GM18519 (cell line): Measurements from ENCODE around the gene ZNF407.

ENCODE experiments used
- ATAC-seq: cut with Tn5 transposase; IDR thresholded peaks from one replicate; pipeline ENCODE4 v1.9.1; 2021; ENCODE audit warnings: mild to moderate bottlenecking, moderate library complexity; ENCODE audit not compliant: unreplicated experiment, low FRiP score

The ZNF407 gene

DNA sequence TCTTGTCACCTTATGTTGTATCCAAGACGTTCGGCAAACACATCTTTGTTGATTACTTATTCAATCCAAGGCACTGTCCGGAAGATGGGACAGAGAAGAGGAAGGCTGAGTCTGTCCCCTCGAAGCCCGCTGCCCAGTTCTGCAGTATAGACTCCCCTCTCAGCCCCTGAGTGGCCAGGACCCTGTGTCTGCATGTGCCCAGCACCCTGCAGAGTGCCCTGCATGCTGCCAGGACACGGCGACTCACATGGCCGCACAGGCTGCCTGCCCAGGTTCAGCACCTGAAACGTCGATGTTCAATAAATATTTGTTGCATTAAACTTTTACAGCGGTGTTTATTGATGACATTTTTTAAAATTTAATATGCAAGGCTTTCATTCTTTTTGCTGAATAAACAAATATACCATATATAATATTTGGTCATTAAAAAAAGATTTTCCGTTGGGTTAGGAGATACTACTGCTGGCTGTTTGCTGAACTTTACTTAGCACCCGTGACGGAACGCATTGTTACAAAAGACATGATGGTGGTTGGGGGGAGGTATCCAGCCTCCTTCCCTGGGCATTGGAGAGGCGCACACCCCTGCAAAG, 464.7 kb downstream of the ZNF407 start:
- no peak for ATAC-seq

DNA sequence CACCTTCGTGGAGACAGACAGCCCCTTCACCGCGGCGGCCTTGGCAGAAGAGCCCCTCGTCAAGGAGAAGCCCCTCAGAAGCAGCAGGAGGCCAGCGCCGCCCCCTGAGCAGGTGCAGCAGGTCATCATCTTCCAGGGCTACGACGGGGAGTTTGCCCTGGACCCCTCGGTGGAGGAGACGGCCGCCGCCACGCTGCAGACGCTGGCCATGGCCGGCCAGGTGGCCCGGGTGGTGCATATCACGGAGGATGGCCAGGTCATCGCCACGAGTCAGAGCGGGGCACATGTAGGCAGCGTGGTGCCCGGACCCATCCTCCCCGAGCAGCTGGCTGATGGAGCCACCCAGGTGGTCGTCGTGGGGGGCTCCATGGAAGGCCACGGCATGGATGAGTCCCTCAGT, 465.5 kb downstream of the ZNF407 start:
- no peak for ATAC-seq

DNA sequence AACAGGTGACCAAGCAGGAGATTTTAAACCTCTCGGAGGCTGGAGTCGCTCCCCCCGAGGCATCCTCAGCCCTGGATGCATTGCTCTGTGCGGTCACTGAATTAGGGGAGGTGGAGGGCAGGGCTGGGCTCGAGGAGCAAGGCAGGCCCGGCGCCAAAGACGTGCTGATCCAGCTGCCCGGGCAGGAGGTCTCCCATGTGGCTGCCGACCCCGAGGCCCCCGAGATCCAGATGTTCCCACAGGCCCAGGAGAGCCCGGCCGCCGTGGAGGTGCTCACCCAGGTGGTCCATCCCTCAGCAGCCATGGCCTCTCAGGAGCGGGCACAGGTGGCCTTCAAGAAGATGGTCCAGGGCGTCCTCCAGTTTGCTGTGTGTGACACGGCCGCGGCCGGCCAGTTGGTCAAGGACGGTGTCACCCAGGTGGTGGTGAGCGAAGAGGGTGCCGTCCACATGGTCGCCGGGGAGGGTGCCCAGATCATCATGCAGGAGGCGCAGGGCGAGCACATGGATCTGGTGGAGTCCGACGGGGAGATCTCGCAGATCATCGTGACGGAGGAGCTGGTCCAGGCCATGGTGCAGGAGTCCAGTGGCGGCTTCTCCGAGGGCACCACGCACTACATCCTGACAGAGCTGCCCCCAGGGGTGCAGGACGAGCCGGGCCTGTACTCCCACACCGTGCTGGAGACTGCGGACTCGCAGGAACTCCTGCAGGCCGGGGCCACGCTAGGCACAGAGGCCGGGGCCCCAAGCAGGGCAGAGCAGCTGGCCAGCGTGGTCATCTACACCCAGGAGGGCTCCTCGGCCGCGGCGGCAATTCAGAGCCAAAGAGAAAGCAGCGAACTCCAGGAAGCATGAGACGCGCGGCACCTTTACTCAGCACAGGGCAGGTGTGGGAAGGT, 466.2 kb downstream of the ZNF407 start:
- ATAC-seq: no peak

DNA sequence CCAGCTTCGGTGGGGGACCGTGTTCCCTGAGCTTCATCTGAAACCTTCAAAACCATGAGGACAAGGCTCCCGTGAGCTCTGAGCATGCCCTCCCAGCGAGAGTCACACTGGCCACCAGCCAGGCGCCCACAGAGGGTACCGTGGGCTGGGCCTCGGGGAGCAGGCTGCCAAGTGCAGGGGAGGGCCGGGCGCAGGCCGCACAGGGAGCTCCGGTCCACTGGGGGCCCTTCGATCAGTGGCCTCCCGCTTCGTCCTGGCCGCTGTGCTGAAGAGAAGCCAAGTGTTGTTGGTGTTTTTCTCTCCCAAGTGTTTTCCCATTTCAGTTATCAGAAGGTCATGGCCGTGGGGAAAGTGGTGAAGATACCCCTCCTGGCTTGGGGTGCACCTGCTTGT, 466.8 kb downstream of the ZNF407 start:
- no peak for ATAC-seq

DNA sequence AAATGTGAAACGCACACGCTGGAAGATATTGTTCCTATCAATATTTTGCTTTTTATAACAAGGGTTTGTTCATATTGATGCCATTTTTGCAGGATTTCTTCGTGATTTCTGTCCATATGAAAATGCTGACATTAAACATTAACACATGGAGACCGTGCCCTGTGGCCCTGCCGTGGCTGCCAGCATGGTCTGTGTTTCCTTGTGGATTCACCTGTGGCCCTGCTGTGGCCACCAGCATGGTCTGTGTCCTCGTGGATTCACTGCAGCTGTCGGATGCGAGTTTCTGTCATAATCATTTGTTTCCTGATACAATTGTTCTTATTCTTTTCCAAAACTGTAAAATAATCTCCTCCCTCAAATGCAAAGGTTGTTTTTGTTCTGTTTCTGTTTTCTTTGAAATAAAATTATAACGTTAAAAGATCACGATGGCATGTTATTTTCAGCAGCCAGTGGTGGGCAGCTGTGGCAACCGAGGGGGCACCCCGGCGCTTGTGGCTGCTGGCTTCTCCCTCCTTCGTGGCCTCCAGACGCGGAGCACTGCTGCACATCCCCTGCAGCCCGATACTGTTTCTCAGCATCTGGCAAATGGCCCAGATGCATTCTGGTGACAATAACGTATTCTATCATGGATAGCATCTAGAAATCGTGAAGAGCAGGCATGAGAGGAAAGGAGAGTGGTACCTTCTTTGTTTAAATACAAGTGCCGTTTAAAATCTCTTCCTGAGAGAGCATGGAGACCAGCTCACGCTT, 467.8 kb downstream of the ZNF407 start:
- no peak for ATAC-seq

DNA sequence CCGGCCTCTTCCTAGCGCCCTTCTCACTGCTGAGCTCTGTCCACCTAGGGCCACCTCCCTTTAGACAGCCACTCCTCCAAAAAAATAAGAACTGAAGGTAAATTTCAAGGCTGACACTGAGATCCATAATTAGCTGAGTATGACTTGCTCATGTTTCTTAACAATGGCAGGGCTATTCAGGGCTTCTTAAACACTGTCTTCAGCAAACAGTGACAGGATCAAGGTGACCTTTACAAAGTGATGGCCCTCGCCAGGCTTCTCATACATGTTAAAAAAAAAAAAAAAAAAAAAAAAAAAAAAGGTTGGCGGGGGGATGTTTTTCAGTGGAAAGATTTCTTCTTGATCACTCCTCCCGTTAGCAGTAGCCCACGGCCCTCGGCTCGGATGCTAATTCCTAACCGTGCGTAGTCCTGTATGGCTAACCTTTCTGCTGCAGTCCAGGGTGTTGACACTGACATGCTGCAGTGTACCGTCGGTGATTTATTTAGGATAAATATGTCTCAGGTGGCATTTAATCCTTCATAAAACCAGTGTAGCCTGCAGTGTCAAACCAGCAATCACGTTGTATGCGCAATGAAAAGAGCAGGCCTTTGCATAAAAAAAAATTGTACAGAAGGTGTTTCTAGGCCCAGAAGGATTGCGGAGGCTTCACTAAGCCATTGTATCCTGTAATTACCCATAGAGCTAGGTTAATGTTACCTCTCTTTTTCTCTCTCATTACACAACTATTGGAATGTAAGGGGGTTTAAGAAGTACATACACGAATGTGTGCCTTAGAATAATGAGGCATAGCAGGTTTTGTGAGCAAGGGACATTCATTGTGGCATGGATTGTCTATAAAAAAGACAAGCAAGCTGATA, 468.6 kb downstream of the ZNF407 start:
- no peak for ATAC-seq

DNA sequence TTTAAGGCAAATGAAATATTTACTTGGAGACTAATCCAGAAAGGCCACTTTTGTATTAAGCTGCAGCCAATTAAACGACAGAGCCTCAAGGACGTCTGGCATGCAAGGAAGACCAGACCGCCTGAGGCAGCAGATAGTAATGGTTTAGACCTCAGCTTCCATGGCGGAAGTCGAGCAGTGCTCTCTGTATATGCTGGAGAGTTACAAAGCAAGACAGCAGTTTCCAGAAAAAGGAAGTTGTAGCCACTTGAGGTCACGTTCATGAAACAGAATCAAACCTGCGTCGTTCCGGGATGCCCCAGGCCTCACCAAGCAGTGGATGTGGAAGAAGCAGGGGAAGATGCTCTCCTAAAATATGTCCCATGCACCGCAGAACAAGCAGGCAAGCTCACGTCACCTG, 469.3 kb downstream of the ZNF407 start:
- no peak for ATAC-seq

DNA sequence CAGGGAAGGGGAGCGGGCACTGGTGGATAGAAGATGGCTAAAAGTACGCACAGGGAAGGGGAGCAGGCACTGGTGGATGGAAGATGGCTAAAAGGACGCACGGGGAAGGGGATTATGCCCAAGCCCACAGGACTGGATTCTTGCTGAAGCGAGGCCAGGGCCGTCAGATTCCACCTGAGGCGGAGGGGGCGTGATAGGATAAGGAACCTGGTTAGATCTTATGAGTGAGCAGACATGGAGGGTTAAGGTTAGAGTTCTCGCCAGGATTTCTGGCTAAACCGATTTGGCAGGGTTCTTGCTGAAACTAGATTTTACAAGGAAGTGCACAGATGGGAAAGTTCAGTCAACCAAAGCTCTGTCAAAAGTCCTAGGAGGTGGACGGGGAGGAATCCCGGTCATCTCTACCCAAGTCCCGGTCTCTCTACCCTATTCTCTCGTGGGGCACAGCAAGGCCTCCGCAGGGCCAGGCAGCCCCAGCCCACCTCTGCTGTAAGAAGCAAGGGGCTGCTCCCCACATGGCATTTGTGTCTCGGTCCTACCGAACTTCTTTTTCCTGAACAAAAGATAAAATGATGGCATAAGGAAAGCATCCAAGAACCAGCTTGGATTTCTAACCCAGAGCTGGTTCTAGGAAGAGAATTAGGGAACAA, 470.5 kb downstream of the ZNF407 start:
- ATAC-seq: no peak

DNA sequence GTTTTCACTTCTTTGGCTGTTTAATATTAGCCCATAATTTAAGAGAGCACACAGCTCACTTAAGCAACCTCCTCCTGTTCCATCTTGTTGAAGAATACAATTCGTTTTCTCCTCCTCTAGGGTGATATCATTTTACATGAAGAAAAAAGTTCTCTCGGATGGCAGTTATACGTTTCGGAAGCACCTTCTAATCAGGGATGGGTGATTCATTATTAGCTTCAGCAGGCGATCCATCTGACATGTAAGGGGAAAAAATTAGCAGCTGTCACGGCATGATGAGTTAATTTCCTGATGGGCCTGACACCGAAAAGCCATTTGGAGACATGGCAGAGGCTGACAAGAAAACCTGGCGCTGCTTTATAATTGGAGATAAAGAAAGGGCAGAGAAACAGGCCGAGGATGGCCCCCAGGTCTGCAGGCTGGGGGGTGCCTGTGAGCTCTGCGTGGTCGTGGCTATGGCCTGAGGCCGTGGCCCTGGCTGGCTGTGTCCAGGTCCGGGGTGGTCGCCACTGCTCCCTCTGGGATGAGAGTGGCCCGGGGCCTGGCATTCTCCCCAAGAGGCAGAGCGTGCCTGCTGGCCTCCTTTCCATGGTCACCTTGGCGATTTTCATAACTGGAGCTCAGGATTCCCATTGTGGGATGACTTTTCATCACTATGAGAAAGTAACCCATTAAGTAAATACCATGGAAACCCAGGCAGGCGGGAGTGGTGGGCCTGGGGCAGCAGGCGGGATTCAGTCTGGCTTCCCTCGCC, 471.2 kb downstream of the ZNF407 start:
- no peak for ATAC-seq

DNA sequence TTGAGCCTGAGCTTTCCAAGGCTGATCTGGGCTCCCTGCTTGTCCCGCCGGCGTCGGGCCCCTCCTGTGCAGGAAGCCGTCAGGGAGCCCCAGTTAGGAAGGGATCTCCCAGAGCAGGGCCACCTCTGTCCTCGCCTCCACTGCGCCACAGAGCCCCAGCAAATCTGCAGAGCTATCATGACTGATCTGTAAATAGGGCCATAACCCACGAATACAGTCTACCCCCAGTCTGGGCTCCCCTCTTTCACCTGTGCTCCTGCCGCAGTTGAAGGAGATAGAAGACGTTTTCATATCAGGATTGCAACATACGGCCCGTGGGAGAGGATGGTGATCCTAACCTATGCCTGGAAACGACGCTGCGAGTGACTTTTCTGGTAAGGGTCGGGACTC, 472.6 kb downstream of the ZNF407 start:
- ATAC-seq: no peak

DNA sequence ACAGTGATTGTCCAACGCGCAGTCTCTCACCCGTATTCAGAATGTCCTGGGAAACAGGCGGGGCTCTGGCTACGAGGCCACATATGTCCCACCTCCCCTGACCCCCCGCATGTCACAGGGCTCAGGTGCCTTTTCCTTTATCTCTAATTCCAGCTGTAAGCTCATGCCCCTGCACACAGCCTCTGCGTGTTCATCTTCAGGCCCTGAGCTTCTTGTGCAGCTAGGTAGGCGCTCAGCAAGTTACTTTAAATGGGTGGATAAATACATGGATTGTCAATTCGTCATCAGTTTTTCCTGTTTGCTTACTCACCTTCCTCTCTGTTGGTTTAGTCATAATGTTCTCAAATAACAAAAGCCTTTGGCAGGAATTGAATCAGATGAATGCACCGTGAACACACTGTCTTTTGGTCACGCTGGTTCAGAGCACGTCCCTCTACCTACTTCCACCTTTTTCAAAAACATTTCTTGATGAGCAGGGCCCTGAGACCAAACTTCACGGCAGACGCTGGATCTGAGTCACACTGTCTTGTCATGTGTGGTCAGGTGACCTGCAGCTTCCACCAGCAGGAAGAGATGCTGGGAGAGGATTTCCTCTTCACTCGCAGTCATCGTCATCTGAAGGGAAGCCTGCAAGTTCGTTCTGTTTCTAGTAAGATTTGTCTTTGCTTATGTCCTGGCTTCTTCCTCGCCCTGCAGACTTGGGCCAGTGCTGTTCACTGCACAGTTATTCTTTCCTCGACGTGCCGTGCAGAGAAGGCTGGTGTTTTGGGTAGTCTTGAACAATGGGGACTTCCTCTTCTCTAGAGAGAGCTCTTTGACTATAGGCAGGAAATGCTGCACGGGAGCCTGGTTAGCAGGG, 473.2 kb downstream of the ZNF407 start:
- ATAC-seq: peak; percentile 87

DNA sequence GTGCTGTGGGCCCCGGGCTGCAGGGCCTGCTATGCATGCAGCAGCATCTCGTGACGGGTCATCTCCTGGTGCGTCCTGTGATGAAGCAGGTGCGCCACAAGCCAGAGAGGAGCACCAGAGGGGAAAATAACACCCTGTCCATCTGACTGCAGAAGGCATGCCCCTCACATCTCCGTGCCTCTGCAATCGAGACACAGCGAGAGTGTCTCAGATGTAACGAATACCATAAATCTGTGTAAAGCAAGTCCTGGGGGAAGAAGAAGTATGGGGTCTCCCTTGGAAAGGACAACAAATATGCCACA, 473.8 kb downstream of the ZNF407 start:
- no peak for ATAC-seq

DNA sequence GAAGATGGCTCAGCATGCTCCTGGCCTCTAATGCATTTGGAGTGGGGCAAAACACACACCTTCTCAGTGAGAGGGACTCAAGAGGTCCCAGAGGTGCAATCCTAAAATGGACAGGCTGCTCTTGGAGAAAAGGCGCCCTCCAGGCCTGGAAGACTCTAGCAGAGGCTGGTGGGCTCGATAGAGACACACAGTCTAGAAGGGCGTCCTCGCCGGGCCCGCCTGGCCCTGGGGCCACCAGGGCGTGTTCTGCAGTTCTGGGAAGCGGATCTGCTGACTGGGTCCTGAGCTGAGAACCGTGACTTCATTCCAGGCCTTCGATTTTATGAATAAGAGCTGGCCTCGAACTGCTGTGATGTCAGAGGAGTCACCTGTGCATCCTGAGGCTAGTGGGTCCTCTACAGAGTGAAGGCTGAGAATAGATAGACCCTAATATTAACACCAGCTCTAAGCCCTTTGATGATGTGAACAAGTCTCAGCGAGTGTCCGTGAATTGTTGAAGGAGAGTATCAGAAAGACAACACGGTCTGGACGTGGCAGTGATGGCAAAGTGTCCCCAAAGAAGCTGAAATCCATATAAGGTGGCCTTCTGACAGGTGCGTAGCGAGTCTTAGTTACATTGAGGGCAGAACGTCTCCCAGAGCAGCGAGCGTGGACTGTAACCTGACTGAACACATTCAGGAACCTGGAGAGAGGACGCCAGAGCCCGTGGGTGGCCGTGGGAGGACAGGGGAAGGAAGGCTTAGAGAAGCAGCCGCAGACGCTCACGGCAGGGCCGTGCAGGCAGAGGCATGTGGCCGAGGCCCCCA, 474.4 kb downstream of the ZNF407 start:
- ATAC-seq: no peak

DNA sequence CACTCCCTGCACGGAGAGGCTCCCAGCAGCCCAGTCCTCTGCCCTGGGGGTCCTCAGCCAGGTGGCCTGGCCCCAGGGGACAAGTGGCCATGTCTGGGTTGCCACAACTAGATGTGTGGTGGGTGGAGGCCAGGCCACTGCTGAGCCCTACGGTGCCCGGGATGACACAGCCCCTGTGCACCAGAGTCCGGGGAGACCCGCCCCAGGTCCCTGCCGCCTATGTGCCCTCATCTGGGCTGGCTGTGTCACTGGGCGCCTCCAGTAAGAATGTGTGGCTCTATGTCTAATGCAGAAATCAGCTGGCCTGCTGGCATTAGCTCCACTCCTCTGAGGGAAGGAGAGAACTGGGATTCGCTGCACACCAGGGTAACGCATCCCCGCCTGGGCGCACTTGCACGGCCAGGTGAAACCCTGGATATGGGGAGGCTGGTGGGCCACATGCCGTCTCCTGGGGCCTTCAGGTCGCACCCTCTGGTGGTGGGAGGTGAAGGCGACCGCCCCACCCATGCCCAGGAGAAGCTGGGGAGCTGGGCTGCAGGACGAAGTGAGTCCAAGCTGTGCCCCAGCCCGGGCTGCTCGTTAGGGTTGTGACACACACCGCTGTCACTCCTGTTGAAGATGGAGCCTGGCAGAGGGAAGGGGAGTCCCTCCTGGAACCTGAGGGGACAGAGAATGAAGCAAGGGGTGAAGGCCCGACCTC, 475.2 kb downstream of the ZNF407 start:
- ATAC-seq: no peak

DNA sequence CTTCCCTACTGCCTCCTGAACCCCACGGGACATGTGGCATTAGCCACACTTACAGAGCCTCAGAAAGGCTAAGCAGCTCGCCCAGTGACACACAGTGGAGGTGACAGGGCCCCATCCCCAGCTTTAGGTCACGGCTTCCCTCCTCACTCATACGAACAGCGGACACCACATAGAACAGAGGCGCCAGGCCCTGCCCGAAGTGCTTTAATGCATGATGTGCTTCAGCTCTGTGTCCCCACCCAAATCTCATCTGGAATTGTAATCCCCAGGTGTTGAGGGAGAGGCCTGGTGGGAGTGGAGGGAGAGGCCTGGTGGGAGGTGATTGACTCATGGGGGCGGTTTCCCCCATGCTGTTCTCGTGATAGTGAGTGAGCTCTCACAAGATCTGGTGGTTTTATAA, 476.0 kb downstream of the ZNF407 start:
- no peak for ATAC-seq

DNA sequence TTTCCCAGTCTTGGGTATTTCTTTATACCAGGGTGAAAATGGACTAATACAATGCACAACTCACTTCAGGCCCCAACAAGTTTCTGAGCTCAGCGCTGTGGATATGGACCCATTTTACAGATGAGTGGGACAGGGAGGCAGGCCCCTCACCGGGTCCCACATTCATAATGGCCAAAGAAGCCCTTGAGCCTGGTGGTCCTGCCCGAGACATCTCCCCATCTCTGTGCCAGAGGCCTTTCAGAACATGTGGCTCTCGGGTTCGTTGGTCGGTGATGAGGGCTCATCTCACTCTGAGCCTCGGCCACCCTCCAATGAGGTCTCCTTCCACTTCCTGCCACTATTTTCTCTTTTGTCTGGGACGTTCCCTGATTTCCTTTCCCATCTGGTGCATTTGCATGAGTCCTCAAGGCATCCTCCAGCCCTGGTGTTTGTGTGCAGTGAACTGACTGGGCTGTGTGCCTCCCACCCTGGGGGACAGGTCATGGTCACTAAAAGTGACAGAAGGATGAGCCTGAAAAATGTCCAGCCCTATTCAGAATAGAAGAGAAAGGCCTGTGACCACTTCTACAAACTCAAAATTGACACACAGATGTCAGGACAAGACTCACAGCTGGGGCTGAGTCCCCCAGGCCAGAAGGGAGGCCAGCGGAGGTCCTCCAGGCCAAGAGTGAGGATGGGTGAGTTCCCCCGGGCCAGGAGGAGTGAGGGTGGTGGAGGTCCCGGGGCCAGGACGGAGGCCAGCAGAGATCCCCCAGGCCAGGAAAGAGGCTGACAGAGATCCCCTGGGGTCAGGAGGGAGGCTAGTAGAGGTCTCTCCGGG, 476.7 kb downstream of the ZNF407 start:
- no peak for ATAC-seq

DNA sequence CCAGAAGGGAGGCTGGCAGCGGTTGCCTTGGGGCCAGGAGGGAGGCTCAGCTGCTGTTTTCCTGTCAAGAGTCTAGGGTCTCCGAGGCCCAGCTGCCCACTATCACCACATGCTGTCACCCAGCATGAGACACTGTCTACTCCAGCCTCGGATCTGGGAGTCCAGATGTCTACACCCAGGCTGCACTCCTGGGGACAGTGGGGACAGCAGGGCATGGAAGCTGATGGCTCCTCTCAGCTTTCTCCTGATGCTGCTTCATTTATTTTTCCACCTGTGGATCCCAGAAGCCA, 477.3 kb downstream of the ZNF407 start:
- no peak for ATAC-seq
